COLO829 (cell line): ENCODE data around the gene THRB.

Experiments used
- DNase-seq: peaks from one replicate; pipeline ENCODE4 v3.0.0; 2012; ENCODE audit warnings: low spot score

THRB gene

GRCh38 chr3:24374801-24375200 lies 119.8 kb downstream of the THRB start:
- no peak for DNase-seq

- no peak for DNase-seq
Observed at GRCh38 chr3:24373198-24373959, 121.3 kb downstream of the THRB start.

- no peak for DNase-seq
Observed at GRCh38 chr3:24372559-24373197, 122.0 kb downstream of the THRB start.

GRCh38 chr3:24370352-24371090 lies 124.1 kb downstream of the THRB start:
- DNase-seq: no peak

- DNase-seq: no peak
Observed at GRCh38 chr3:24368605-24369004, 126.0 kb downstream of the THRB start.

- no peak for DNase-seq
Observed at GRCh38 chr3:24367664-24368264, 126.9 kb downstream of the THRB start.

- no peak for DNase-seq
Observed at GRCh38 chr3:24367216-24367615, 127.4 kb downstream of the THRB start.

GRCh38 chr3:24365168-24365567 lies 129.5 kb downstream of the THRB start:
- DNase-seq: peak; percentile 21

GRCh38 chr3:24364359-24364758 lies 130.3 kb downstream of the THRB start:
- no peak for DNase-seq

- DNase-seq: no peak
Observed at GRCh38 chr3:24363242-24363641, 131.4 kb downstream of the THRB start.

- no peak for DNase-seq
Observed at GRCh38 chr3:24361623-24362022, 133.0 kb downstream of the THRB start.

GRCh38 chr3:24360957-24361356 lies 133.7 kb downstream of the THRB start:
- no peak for DNase-seq

- DNase-seq: no peak
Observed at GRCh38 chr3:24359645-24360462, 134.8 kb downstream of the THRB start.

- no peak for DNase-seq
Observed at GRCh38 chr3:24359102-24359501, 135.5 kb downstream of the THRB start.

- DNase-seq: no peak
Observed at GRCh38 chr3:24357635-24358034, 137.0 kb downstream of the THRB start.

GRCh38 chr3:24355806-24356205 lies 138.8 kb downstream of the THRB start:
- no peak for DNase-seq

- no peak for DNase-seq
Observed at GRCh38 chr3:24354230-24354629, 140.4 kb downstream of the THRB start.

GRCh38 chr3:24352893-24353553 lies 141.6 kb downstream of the THRB start:
- DNase-seq: no peak

GRCh38 chr3:24351779-24352469 lies 142.7 kb downstream of the THRB start:
- no peak for DNase-seq

- DNase-seq: no peak
Observed at GRCh38 chr3:24349367-24350019, 145.2 kb downstream of the THRB start.
